ENCODE measurements around the gene PDE8A.

PDE8A gene

GRCh38 chr15:84973492-84974460, 7.9 kb upstream of the PDE8A start:
- no peaks in the 10 kb centered on the region for H3K27me3 ChIP-seq
- H3K9me3 ChIP-seq: no peaks in the 10 kb centered on the region
- H3K4me3 ChIP-seq: no peak overlapping the region
- no peak overlapping the region for H3K27ac ChIP-seq
- no peak for TF ChIP-seq CTCF (IDR thresholded peaks at IDR 0.05)
- no peaks in the 10 kb centered on the region for H3K36me3 ChIP-seq
- no peak for DNase-seq
- H3K4me1 ChIP-seq: no peaks in the 10 kb centered on the region
- intact Hi-C loops (cut with DNase I; ENCODE audit: low total_unique reads): no loop called here

GRCh38 chr15:84975871-84976351, 5.7 kb upstream of the PDE8A start:
- intact Hi-C loops (cut with DNase I; ENCODE audit: low total_unique reads): no loop called here
- H3K9me3 ChIP-seq: no peaks in the 10 kb centered on the region
- no peaks in the 10 kb centered on the region for H3K36me3 ChIP-seq
- no peak overlapping the region for H3K27ac ChIP-seq
- H3K4me1 ChIP-seq: peaks cover 0 to 9% (median 4%) of the 10 kb centered on the region in 4 donors
- H3K27me3 ChIP-seq: no peaks in the 10 kb centered on the region
- TF ChIP-seq CTCF (IDR thresholded peaks at IDR 0.05): no peak
- DNase-seq: no peak
- no peak overlapping the region for H3K4me3 ChIP-seq

GRCh38 chr15:84976746-84977345, 4.8 kb upstream of the PDE8A start:
- Histone ChIP-seq H3K36me3 (no peaks in the 10 kb centered on the region), H3K9me3 (no peaks in the 10 kb centered on the region), H3K4me1 (peaks cover 0 to 9% (median 4%) of the 10 kb centered on the region in 4 donors), H3K27ac (no peak overlapping the region), H3K27me3 (no peaks in the 10 kb centered on the region), H3K4me3 (no peak overlapping the region)
- intact Hi-C loops (cut with DNase I; ENCODE audit: low total_unique reads): no loop called here
- no peak for DNase-seq
- TF ChIP-seq CTCF (IDR thresholded peaks at IDR 0.05): no peak

- no peaks in the 10 kb centered on the region for H3K27me3 ChIP-seq
- no peak for TF ChIP-seq CTCF (IDR thresholded peaks at IDR 0.05)
- peak overlapping the region in 1 of 2 donors; percentile 92 for H3K27ac ChIP-seq
- no peaks in the 10 kb centered on the region for H3K9me3 ChIP-seq
- H3K4me1 ChIP-seq: peaks cover 0 to 26% (median 15%) of the 10 kb centered on the region in 4 donors
- H3K36me3 ChIP-seq: no peaks in the 10 kb centered on the region
- intact Hi-C loops (cut with DNase I; ENCODE audit: low total_unique reads): no loop called here
- peak overlapping the region; percentile 77 to 93 for H3K4me3 ChIP-seq
- no peak for DNase-seq
These were observed 2.0 kb upstream of the PDE8A start for GRCh38 chr15:84979651-84980050.

- Histone ChIP-seq H3K9me3 (no peaks in the 10 kb centered on the region), H3K4me1 (peaks cover 0 to 33% (median 16%) of the 10 kb centered on the region in 4 donors), H3K36me3 (no peaks in the 10 kb centered on the region), H3K27ac (peak overlapping the region; percentile 92 to 93), H3K27me3 (no peaks in the 10 kb centered on the region), H3K4me3 (peak overlapping the region; percentile 77 to 93)
- no peak for TF ChIP-seq CTCF (IDR thresholded peaks at IDR 0.05)
- DNase-seq: peak; percentile 81 to 91
- intact Hi-C loops (cut with DNase I; ENCODE audit: low total_unique reads): no loop called here
These were observed 1.2 kb upstream of the PDE8A start for GRCh38 chr15:84980196-84981053.

All from tibial artery (tissue), 4 donors.